Heart right ventricle (tissue), 16 donors: ENCODE data around the gene UCKL1. TPM values are rescaled to one million over a fixed set of nuclear protein-coding genes. Genes with fewer than 3 reads are reported as not detected.

Experiments used
- ATAC-seq, 8 donors: fragments of 200-7000 bp; cut with Tn5 transposase; one replicate each; pipeline ENCODE4 v1.9.1; 2020; ENCODE audit warnings: mild to moderate bottlenecking in 8 of 8, moderate library complexity in 8 of 8, moderate number of reproducible peaks in 1 of 8
- DNase-seq, 2 donors: peaks; one replicate each; pipeline ENCODE4 v3.0.0-alpha.2; 2020
- H3K27ac ChIP-seq, 10 donors: fragments of 200-600 bp; sonication (generic) in 2 of 10; one replicate each; pipeline versions ENCODE4 v1.5.0 to v1.8.0; 2020 to 2022; ENCODE audit warnings: mild to moderate bottlenecking in 3 of 10
- H3K27me3 ChIP-seq, 7 donors: fragments of 200-600 bp; one replicate each; pipeline ENCODE4 v1.8.0; 2021 to 2022; ENCODE audit warnings: mild to moderate bottlenecking in 2 of 7
- H3K36me3 ChIP-seq, 9 donors: fragments of 200-600 bp; sonication (generic) in 1 of 9; one replicate each; pipeline versions ENCODE4 v1.5.0 to v1.8.0; 2020 to 2022; ENCODE audit warnings: mild to moderate bottlenecking in 2 of 9
- H3K4me1 ChIP-seq, 9 donors: fragments of 200-600 bp; sonication (generic) in 1 of 9; one replicate each; pipeline versions ENCODE4 v1.5.0 to v1.8.0; 2020 to 2022; ENCODE audit warnings: mild to moderate bottlenecking in 4 of 9
- H3K4me3 ChIP-seq, 10 donors: fragments of 200-600 bp; sonication (generic) in 2 of 10; one replicate each; pipeline versions ENCODE4 v1.5.0 to v1.8.0; 2020 to 2022; ENCODE audit warnings: mild to moderate bottlenecking in 7 of 10, moderate library complexity in 2 of 10
- H3K9me3 ChIP-seq, 11 donors: fragments of 200-600 bp in 10 of 11; sonication (generic) in 2 of 11; one replicate each; pipeline versions ENCODE4 v1.5.0 to v1.8.0; 2013 to 2022; ENCODE audit warnings: mild to moderate bottlenecking in 2 of 11, control low read depth in 1 of 11, moderate library complexity in 1 of 11
- CTCF ChIP-seq, 9 donors: fragments of 200-600 bp; sonication (generic) in 2 of 9; IDR thresholded peaks; one replicate each; pipeline versions ENCODE4 v1.5.0 to v1.8.0; 2021 to 2022; ENCODE audit warnings: antibody characterized with exemption in 9 of 9, mild to moderate bottlenecking in 5 of 9, moderate library complexity in 1 of 9
- WGBS, 2 donors: extraction: QIAGEN DNeasy Blood & Tissue Kit; methylation state at CpG; one replicate each; pipeline ENCODE4 v1.1.7; 2013; ENCODE audit warnings: inconsistent platforms in 1 of 2; 5-methylcytosine and 5-hydroxymethylcytosine counted together
- intact Hi-C, 10 donors: fragments of 100-400 bp; cut with DNase I; formaldehyde crosslinking; loops; one replicate each; pipeline versions ENCODE4 v1.11.1 to v1.14.2; 2022
- polyA plus RNA-seq, 2 donors: library from polyadenylated mRNA; stranded (reverse); fragments of 200-250 nt; gene quantifications; one replicate each; pipeline ENCODE4 v1.2.3, GENCODE V29; 2013
- total RNA-seq, 10 donors: library from RNA; stranded (reverse); fragmentation: NEBNext Ultra II Directional in 3 of 10; extraction: Animal tissue kit (Norgen Biotek cat#: 25700) in 3 of 10; gene quantifications; one replicate each; pipeline versions ENCODE4 v1.2.1 to v1.2.4, GENCODE V29; 2021 to 2023
- donor health status: Arrhythmogenic right ventricular cardiomyopathy.
- donor health status: ischemic (EF 13 %, LVEDD 7.1; RV severe dilation, severe dysfunction).
- donor health status: healthy with polysubstance abuse.
- donor health status: DM: no; HTN: yes; CAD: no.
- donor health status: DM: no; HTN: no; CAD: no.
- donor health status: ischemic (EF 25% LVEDD 6.9; RV normal size, moderate dysfunction).
- donor health status: ischemic (EF 25% LVEDD 5.7; RV mildly dilated, moderate dysfunction).
- donor health status: healthy.
- donor health status: DM: yes; HTN: yes; CAD: no.
- donor health status: Ischemic cardiomyopathy.
- donor health status: ischemic (EF 35%, LVEDD 5.7; RV mildly dilated, moderate dysfunction).
- donor health status: nonischemic (EF 11% LVEDD 7.7; RV severe dilation, severe dysfunction).
- donor health status: DM: yes; HTN: yes; CAD: no.
- donor health status: PGD.
- donor health status: ischemic (EF 29% LVEDD 5.4; RV normal size, mild dysfunction).
- donor health status: nonischemic (EF 23%, LVEDD 6.1; RV moderate dilation, normal function).

UCKL1 gene
- total and polyA plus RNA-seq, 12 donors: 27.3 to 130 (median 40.3) TPM

- Histone ChIP-seq H3K4me1 (peaks cover 21 to 52% (median 43%) of the 10 kb centered on the region in 9 donors), H3K4me3 (peak overlapping the region in 9 of 10 donors; percentile 83 to 100 (median 93)), H3K9me3 (no peaks in the 10 kb centered on the region), H3K27ac (peak overlapping the region in 9 of 10 donors; percentile 64 to 92 (median 88)), H3K27me3 (no peaks in the 10 kb centered on the region), H3K36me3 (peaks cover 0 to 31% (median 17%) of the 10 kb centered on the region in 9 donors)
- DNase-seq: no peak
- intact Hi-C loops: loop anchor here in 8 of 10 donors (2.0 to 10.0 kb wide), 7 partner anchors 54 to 142 kb away; partner anchors contain the start of genes C20orf204 (in 4 of the 8) and TCEA2 (in 2 of the 8)
- no peak for TF ChIP-seq CTCF (IDR thresholded peaks at IDR 0.05)
- WGBS, 2 donors: 70 to 71% methylated on average over 15 of the region's 15 CpGs
- ATAC-seq: peak in 7 of 8 donors; percentile 12 to 53 (median 28)
These were observed 24.1 kb upstream of the UCKL1 start for GRCh38 chr20:63980317-63980805.

GRCh38 chr20:63979557-63980316, 23.5 kb upstream of the UCKL1 start, which contains the start of gene SAMD10:
Gene SAMD10 (minus strand): TSS chr20:63979642. CDS start chr20:63979467, 175 bp downstream.
- Histone ChIP-seq H3K27ac (peak within 1 kb of the TSS; percentile 60 to 92 (median 86)), H3K4me1 (peaks cover 21 to 52% (median 43%) of the 10 kb centered on the region in 9 donors), H3K9me3 (no peaks in the 10 kb centered on the region), H3K36me3 (peaks cover 0 to 29% (median 11%) of the 10 kb centered on the region in 9 donors), H3K27me3 (no peaks in the 10 kb centered on the region), H3K4me3 (peak within 1 kb of the TSS; percentile 35 to 100 (median 91))
- TF ChIP-seq CTCF (IDR thresholded peaks at IDR 0.05): peak in 1 of 9 donors; percentile 11
- intact Hi-C loops: loop anchor here in 9 of 10 donors (2.0 to 10.0 kb wide), 10 partner anchors 55 to 205 kb away; partner anchors contain the start of genes C20orf204 (in 4 of the 9) and TCEA2 (in 2 of the 9)
- peak; percentile 3 to 28 (median 13) for ATAC-seq
- peak; percentile 45 to 62 for DNase-seq
- 1 to 2% methylated on average over 44 to 52 of the region's 52 CpGs for WGBS, 2 donors

- Histone ChIP-seq H3K27ac (peak overlapping the region; percentile 60 to 92 (median 86)), H3K36me3 (peaks cover 0 to 24% (median 6%) of the 10 kb centered on the region in 9 donors), H3K4me3 (peak overlapping the region; percentile 35 to 97 (median 85)), H3K4me1 (peaks cover 21 to 52% (median 45%) of the 10 kb centered on the region in 9 donors), H3K27me3 (no peaks in the 10 kb centered on the region), H3K9me3 (no peaks in the 10 kb centered on the region)
- ATAC-seq: peak in 1 of 8 donors; percentile 1
- WGBS, 2 donors: 1% methylated on average over 40 to 47 of the region's 47 CpGs
- peak in 1 of 2 donors; percentile 27 for DNase-seq
- intact Hi-C loops: loop anchor here in 4 of 10 donors (10.0 kb wide), 3 partner anchors 74 to 204 kb away; no protein-coding TSS in a partner anchor
- no peak for TF ChIP-seq CTCF (IDR thresholded peaks at IDR 0.05)
These were observed 23.0 kb upstream of the UCKL1 start for GRCh38 chr20:63979229-63979556.
